HG03521 (cell line): ENCODE data around the gene GNPAT.

Source experiments
- ATAC-seq: cut with Tn5 transposase; IDR thresholded peaks from one replicate; pipeline ENCODE4 v1.9.1; 2021; ENCODE audit warnings: mild to moderate bottlenecking, moderate library complexity; ENCODE audit not compliant: unreplicated experiment

Gene GNPAT

GRCh38 chr1:231241750-231242149 lies 738 bp downstream of the GNPAT start:
- ATAC-seq = no peak

- ATAC-seq = no peak
Observed at GRCh38 chr1:231242516-231243198, 1.6 kb downstream of the GNPAT start.

DNA sequence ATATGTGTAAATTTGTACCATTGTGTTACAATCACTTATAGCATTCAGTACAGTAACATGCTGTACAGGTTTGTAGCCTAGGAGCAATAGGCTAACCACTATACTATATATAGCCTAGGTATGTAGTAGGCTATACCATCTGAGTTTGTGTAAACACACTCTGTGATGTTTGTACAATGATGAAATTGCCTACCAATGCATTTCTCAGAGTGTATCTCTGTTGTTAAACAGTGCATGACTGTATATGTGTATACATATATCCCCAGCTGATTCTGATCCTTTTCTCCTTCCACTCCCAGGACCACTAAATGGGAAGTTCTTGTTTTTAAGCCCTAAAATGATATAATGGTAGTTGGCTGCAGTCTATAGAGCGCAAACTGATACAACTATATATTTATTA lies 7.8 kb downstream of the GNPAT start:
- no peak for ATAC-seq

GRCh38 chr1:231252336-231252735 lies 11.3 kb downstream of the GNPAT start:
- no peak for ATAC-seq

DNA sequence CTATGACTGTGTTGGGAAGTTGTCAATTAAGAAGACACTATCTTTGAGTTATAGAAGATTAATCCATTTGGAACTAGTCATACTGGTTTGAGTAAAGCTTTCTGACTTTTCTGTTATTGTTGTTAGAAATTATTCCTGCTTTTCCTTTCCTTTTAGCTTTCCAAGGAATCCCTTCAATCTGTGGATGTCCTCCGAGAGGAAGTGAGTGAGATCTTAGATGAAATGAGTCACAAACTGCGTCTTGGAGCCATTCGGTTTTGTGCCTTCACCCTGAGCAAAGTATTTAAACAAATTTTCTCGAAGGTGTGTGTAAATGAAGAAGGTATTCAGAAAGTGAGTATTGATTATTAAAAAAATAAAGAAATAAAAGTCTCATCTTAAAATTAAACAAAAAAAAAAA lies 19.3 kb downstream of the GNPAT start:
- ATAC-seq = no peak

- ATAC-seq = no peak
Observed at GRCh38 chr1:231264642-231265041, 23.6 kb downstream of the GNPAT start.

DNA sequence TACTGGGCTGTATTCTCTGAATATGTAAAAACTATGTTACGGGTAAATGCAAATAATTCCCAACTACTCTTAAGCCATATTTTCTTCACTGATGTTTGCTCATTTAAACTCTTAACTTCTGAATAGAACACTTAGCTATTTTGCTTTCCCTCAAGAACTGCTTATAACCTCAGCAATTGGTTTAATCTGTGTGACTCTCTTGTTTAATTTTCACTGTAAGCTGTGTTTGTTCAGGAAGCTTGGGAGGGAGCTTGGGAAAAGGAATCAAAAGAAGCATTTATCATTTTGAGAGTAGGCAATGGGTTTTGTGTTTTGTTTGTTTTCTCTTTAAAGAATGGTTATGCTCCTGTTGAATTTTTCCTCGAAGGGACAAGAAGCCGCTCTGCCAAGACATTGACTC lies 24.4 kb downstream of the GNPAT start:
- no peak for ATAC-seq

- ATAC-seq = no peak
Observed at GRCh38 chr1:231266811-231267322, 25.9 kb downstream of the GNPAT start.

DNA sequence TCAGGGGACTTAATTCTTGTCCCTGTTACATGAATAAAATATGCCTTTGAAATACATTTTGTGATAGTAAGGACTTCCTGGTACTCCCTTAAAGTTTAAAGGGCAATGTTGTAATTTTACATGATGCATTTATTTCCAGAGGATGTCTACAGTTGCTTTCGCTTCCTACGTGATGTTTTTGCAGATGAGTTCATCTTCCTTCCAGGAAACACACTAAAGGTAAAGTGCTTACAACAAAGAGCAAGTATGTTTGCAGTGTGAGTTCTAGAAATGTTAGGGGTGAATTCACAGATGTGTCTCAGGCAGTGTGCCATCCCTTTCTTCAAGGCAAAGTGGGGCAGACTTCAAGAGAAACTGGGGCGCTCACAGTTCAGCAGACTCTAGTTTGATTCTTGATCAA lies 31.2 kb downstream of the GNPAT start:
- no peak for ATAC-seq

GRCh38 chr1:231272880-231273279 lies 31.9 kb downstream of the GNPAT start:
- ATAC-seq = no peak

DNA sequence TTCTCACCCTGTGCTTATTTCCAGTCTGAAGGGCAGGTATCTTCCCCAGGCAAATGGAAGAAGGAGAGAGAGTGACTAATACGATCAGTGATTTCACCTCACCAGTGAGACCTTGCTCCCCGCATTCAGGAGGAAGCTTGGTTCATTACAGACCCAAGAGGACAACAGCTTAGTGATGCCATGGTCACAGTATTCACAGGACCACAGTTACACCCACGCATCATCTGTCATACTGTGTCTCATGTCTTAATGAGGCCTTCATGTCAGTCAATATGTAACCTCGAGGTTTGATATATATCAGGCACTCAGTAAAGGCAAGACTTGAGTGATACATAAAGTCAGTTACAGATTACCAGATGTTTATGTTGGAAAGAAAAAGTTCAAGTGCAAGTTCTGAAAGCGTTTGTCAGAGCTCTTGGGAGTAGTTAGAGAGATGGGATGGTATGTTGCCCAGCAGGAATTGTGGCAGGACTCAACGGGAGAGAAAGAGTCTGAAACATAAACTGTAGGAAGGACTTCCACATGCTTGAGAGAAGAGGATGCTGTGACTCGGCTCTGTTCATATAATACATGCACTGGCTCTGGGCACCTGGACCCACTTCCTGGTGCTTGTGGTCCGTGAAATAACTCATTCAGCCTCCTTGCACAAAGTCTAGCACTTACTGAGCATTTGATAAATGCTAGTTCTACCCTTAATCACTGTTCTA lies 33.3 kb downstream of the GNPAT start:
- no peak for ATAC-seq

DNA sequence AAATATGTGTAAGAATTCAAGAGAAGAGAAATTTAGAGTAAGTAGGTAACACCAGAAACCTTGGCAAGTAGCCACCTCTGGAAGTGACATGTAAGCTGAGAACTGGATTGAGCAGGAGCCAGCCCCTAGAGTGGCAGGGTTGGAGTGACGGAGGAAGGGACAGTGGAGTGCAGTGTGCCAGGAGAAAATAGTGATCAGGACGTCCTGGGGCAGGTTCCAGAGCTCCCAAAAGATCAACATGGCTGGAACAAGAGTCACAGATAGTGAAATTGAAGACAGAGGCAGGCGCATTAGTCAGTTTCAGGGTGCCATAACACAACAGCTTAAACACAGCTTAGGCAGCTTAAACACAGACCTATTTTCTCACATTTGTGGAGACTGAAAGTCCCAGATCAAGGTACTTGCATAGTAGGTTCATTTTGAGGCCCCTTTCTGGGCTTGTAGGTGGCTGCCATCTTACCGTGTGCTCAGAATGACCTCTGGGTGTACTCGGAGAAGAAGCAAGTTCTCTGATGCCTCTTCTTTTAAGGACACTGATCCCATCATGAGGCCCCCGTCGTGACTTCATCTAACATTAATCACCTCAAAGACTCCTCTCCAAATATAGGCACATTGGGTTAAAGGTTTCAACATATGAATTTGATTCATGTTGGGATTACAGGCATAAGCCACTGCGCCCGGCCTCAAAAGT lies 37.2 kb downstream of the GNPAT start:
- no peak for ATAC-seq

GRCh38 chr1:231279081-231279480 lies 38.1 kb downstream of the GNPAT start:
- no peak for ATAC-seq

GRCh38 chr1:231279683-231280082 lies 38.7 kb downstream of the GNPAT start:
- no peak for ATAC-seq

DNA sequence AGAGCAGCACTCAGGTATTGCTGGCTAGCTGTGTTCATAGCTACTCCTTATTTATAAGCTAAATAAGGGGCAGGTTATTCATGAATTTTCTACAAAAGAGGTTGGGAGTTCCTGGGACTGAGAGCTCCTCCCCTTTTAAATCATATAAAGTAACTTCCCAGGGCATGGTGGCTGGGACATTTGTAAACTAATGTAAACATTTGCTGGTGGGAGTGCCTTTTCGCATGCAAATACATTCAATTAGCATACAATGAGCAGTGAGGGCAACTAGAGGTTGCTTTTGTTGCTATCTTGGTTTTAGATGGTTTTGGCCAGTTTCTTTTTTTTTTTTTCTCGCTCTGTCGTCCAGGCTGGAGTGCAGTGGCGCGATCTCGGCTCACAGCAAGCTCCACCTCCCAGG lies 43.4 kb downstream of the GNPAT start:
- ATAC-seq = no peak

DNA sequence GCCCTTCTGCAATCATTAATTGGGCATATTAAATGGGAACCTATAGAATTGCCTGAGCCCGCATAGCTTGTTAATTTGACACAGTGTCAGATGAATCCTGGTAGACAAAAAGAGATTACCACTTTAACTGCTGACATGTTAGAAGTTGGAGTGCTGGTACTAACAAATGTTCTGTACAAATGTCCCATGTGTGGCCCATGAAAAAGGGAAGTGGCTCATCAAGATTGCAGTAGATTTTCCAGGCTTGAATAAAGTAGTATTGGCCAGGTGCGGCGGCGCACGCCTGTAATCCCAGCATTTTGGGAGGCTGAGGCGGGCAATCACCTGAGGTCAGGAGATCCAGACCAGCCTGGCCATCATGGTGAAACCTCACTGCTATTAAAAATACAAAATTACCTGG lies 45.6 kb downstream of the GNPAT start:
- no peak for ATAC-seq

DNA sequence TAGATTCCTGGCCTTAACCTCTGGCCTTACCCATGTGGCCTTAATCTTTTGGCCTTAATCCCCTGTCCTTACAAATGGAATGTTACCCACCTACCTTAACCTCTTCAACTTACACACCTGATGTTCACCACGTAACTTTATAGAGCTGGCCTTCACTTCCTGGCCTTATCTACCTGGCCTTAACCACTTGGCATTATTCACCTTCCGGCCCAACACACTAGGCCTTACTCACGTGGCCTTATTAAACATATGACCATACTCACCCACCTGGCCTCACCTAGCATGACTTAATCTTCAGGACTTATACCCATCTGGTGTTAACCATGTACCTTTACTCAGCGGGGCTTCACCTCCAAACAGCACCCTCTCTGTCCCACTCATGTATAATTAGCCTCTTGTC lies 54.9 kb downstream of the GNPAT start:
- no peak for ATAC-seq

- ATAC-seq = no peak
Observed at GRCh38 chr1:231301990-231302389, 61.0 kb downstream of the GNPAT start.

DNA sequence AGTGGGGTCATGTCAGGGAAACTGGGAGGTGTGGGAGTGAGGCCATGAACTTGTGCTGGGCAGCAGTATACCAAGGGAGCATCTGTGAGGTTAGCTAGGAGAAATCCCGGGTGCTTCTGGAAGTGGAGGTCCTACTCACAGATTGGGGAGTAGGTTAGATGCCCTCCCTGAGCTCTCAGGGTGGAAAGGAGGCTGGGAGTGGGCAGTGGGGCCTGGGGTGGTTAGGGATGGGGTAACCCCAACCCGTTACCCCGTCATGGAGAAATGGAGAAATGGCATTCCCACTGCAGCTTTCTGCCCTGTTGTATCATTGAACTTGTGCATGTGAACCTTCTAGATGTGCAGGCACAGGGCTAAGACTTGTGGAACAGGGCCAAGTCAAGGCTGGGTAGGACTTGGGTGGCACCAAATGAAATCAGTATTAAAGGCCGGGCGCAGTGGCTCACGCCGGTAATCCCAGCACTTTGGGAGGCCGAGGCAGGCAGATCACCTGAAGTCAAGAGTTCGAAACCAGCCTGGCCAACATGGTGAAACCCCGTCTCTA lies 69.5 kb downstream of the GNPAT start:
- no peak for ATAC-seq

DNA sequence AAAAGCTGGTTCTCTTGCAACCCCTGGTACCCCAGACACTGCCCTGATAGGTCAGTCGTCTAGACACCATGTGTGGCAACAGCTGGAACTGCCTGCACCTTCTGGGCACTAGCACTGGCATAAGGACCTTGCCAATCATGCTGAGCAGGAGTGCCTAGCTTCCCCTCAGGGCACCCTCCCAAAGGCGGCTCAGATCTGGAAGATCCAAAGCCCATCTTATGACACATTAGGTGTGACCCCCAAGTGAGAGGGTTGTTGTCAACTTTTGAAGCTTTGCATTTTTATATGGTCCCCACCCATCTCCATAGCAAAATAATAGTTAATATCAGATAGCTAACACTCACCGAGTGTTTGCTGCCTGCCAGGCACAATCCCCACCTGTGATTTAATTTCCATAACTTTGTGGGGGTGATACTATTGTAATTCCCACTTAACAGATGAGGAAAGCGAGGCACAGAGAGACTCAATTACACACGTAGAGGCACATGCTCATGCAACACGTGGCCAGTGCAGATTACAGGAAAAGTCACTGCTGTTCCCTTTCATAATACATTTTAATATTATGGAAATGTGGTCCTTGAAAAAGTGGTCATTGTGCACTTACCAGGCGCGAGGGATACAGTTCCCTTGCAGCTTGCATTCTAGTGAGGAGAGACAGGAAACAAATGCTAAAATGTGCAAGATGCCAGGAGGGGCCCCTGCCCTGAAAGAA lies 70.9 kb downstream of the GNPAT start:
- no peak for ATAC-seq

- ATAC-seq = no peak
Observed at GRCh38 chr1:231312432-231312788, 71.4 kb downstream of the GNPAT start.
